Ectodermal cell (in vitro differentiated cells): ENCODE results near the gene OSBPL10.

Experiments used
- H3K27ac ChIP-seq: 2 replicates; pipeline ENCODE4 v1.7.0; 2013; ENCODE audit warnings: mild to moderate bottlenecking, low read depth, low read length; ENCODE audit not compliant: insufficient read depth, poor library complexity, severe bottlenecking
- H3K27me3 ChIP-seq: 2 replicates; pipeline ENCODE4 v1.7.0; 2013; ENCODE audit warnings: mild to moderate bottlenecking, low read length; ENCODE audit not compliant: insufficient read depth, control insufficient read depth, poor library complexity, severe bottlenecking
- H3K36me3 ChIP-seq: one replicate; pipeline ENCODE4 v1.7.0; 2013; ENCODE audit warnings: low read length; ENCODE audit not compliant: control insufficient read depth, insufficient read depth
- H3K4me1 ChIP-seq: one replicate; pipeline ENCODE4 v1.7.0; 2013; ENCODE audit warnings: low read length; ENCODE audit not compliant: control insufficient read depth, insufficient read depth
- H3K4me3 ChIP-seq: 2 replicates; pipeline ENCODE4 v1.7.0; 2013; ENCODE audit warnings: low read depth, low read length, control low read depth; ENCODE audit not compliant: insufficient read depth
- H3K9me3 ChIP-seq: 2 replicates; pipeline ENCODE4 v1.7.0; 2013; ENCODE audit warnings: mild to moderate bottlenecking, low read length, moderate library complexity; ENCODE audit not compliant: control insufficient read depth
- WGBS, 2 experiments: methylation state at CpG; one replicate each; pipeline ENCODE4 v1.1.7; 2013; ENCODE audit warnings: missing lambda C conversion rate in 2 of 2; 5-methylcytosine and 5-hydroxymethylcytosine counted together

Gene OSBPL10

GRCh38 chr3:31810991-31811433 is 170.1 kb downstream of the OSBPL10 start:
- Histone ChIP-seq H3K27me3 (no peaks in the 10 kb centered on the region), H3K4me3 (no peak overlapping the region), H3K9me3 (no peaks in the 10 kb centered on the region), H3K27ac (no peak overlapping the region), H3K4me1 (no peaks in the 10 kb centered on the region), H3K36me3 (no peaks in the 10 kb centered on the region)
- WGBS, 2 experiments: 94 to 95% methylated on average over 11 of the region's 11 CpGs

GRCh38 chr3:31808143-31808720 is 172.8 kb downstream of the OSBPL10 start:
- Histone ChIP-seq H3K36me3 (no peaks in the 10 kb centered on the region), H3K27me3 (no peaks in the 10 kb centered on the region), H3K27ac (no peak overlapping the region), H3K4me1 (no peaks in the 10 kb centered on the region), H3K9me3 (no peaks in the 10 kb centered on the region), H3K4me3 (no peak overlapping the region)
- 87 to 94% methylated on average over 3 of the region's 3 CpGs for WGBS, 2 experiments

- no peak overlapping the region for H3K4me3 ChIP-seq
- no peaks in the 10 kb centered on the region for H3K4me1 ChIP-seq
- no peaks in the 10 kb centered on the region for H3K36me3 ChIP-seq
- no peak overlapping the region for H3K27ac ChIP-seq
- no peaks in the 10 kb centered on the region for H3K9me3 ChIP-seq
- H3K27me3 ChIP-seq: no peaks in the 10 kb centered on the region
- 87 to 89% methylated on average over 10 of the region's 10 CpGs for WGBS, 2 experiments
Observed at GRCh38 chr3:31804251-31805051, 176.6 kb downstream of the OSBPL10 start.

GRCh38 chr3:31802981-31803740 is 177.9 kb downstream of the OSBPL10 start:
- WGBS, 2 experiments: 93% methylated on average over 6 to 7 of the region's 7 CpGs
- Histone ChIP-seq H3K27me3 (no peaks in the 10 kb centered on the region), H3K9me3 (no peaks in the 10 kb centered on the region), H3K4me1 (no peaks in the 10 kb centered on the region), H3K27ac (no peak overlapping the region), H3K36me3 (no peaks in the 10 kb centered on the region), H3K4me3 (no peak overlapping the region)

- Histone ChIP-seq H3K4me1 (no peaks in the 10 kb centered on the region), H3K9me3 (no peaks in the 10 kb centered on the region), H3K27ac (no peak overlapping the region), H3K36me3 (no peaks in the 10 kb centered on the region), H3K27me3 (no peaks in the 10 kb centered on the region), H3K4me3 (no peak overlapping the region)
- WGBS, 2 experiments: 90 to 92% methylated on average over 4 of the region's 4 CpGs
Observed at GRCh38 chr3:31800436-31800835, 180.6 kb downstream of the OSBPL10 start.

- Histone ChIP-seq H3K36me3 (no peaks in the 10 kb centered on the region), H3K27ac (no peak overlapping the region), H3K4me1 (no peaks in the 10 kb centered on the region), H3K27me3 (no peaks in the 10 kb centered on the region), H3K4me3 (no peak overlapping the region), H3K9me3 (no peaks in the 10 kb centered on the region)
- WGBS, 2 experiments: 88 to 94% methylated on average over 4 of the region's 4 CpGs
Observed at GRCh38 chr3:31798840-31799239, 182.2 kb downstream of the OSBPL10 start.

- no peak overlapping the region for H3K27ac ChIP-seq
- no peak overlapping the region for H3K4me3 ChIP-seq
- H3K36me3 ChIP-seq: no peaks in the 10 kb centered on the region
- no peaks in the 10 kb centered on the region for H3K4me1 ChIP-seq
- 90 to 92% methylated on average over 4 of the region's 4 CpGs for WGBS, 2 experiments
- no peaks in the 10 kb centered on the region for H3K9me3 ChIP-seq
- H3K27me3 ChIP-seq: no peaks in the 10 kb centered on the region
Observed at GRCh38 chr3:31793821-31794220, 187.2 kb downstream of the OSBPL10 start.

- WGBS, 2 experiments: 97 to 100% methylated on average over 2 of the region's 2 CpGs
- Histone ChIP-seq H3K27me3 (no peaks in the 10 kb centered on the region), H3K36me3 (no peaks in the 10 kb centered on the region), H3K4me3 (no peak overlapping the region), H3K27ac (no peak overlapping the region), H3K4me1 (no peaks in the 10 kb centered on the region), H3K9me3 (no peaks in the 10 kb centered on the region)
Observed at GRCh38 chr3:31791090-31791430, 190.0 kb downstream of the OSBPL10 start.

GRCh38 chr3:31790193-31791089 is 190.6 kb downstream of the OSBPL10 start:
- H3K27me3 ChIP-seq: no peaks in the 10 kb centered on the region
- WGBS, 2 experiments: 93 to 96% methylated on average over 7 of the region's 7 CpGs
- H3K27ac ChIP-seq: no peak overlapping the region
- no peaks in the 10 kb centered on the region for H3K4me1 ChIP-seq
- no peak overlapping the region for H3K4me3 ChIP-seq
- H3K36me3 ChIP-seq: no peaks in the 10 kb centered on the region
- H3K9me3 ChIP-seq: no peaks in the 10 kb centered on the region
